GM10266 (cell line): ENCODE results near the gene BCAS1.

Source experiments
- DNase-seq: peaks from one replicate; pipeline ENCODE4 v3.0.0; 2012; ENCODE audit errors: extremely low spot score
- CTCF ChIP-seq: IDR thresholded peaks from 2 replicates; pipeline ENCODE4 v1.5.1; 2012; ENCODE audit warnings: mild to moderate bottlenecking, low read depth; ENCODE audit not compliant: control insufficient read depth, insufficient read depth; ENCODE audit errors: missing control alignments

Gene BCAS1

DNA sequence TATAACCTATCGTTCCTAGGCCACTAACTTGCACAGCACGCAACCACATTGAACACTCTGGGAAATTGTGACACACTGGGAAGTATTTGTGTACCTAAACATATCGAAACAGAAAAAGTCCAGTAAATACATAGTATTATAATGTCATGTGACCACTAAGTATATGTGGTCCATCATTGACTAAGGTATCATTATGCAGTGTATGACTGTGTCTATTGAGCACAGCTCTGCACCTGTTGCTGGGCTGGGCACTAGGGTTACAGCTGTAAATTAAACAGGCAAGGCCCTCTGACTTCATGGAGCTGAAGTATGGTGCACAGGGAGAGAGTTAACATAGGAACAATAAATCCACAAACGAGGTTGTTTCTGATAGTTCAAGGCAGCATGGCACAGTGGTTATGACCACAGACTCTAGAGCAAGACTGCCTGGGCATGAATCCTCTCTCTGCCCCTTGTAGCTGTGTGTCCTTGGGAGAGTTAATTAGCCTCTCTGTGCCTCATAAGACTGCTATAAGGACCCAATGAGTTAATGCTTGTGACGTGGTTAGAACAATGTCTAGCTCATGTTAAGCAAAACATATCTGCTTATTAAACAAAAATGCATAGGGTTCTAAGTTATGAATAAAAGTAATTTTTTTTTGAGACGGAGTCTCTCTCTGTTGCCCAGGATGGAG, 10.6 kb downstream of the BCAS1 start:
- TF ChIP-seq CTCF, result no peak
- DNase-seq, result no peak

GRCh38 chr20:54058420-54059139, 11.8 kb downstream of the BCAS1 start:
- TF ChIP-seq CTCF, result no peak
- DNase-seq, result no peak

- TF ChIP-seq CTCF, result no peak
- DNase-seq, result no peak
These were observed 13.4 kb downstream of the BCAS1 start for GRCh38 chr20:54056762-54057639.

DNA sequence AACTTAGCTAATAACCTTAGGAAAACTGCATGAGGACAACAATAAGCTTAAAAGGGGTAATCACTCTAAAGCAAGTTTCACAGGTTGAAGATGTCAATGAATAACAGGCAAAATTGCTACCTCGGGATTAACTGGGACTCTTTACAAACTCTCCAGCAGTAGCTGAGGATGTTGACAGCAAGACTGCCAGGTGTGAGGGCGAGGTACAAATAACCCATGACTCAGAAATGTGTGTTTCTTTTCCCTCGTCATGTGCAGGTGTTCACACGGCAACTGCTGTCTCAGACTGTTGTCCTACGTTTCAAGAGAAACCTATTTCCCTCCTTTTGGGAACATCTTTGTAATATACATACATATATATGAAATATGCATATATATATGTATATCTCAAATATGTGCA, 15.9 kb downstream of the BCAS1 start:
- TF ChIP-seq CTCF, result no peak
- no peak for DNase-seq

GRCh38 chr20:54051068-54051467, 19.3 kb downstream of the BCAS1 start:
- DNase-seq, result no peak

DNA sequence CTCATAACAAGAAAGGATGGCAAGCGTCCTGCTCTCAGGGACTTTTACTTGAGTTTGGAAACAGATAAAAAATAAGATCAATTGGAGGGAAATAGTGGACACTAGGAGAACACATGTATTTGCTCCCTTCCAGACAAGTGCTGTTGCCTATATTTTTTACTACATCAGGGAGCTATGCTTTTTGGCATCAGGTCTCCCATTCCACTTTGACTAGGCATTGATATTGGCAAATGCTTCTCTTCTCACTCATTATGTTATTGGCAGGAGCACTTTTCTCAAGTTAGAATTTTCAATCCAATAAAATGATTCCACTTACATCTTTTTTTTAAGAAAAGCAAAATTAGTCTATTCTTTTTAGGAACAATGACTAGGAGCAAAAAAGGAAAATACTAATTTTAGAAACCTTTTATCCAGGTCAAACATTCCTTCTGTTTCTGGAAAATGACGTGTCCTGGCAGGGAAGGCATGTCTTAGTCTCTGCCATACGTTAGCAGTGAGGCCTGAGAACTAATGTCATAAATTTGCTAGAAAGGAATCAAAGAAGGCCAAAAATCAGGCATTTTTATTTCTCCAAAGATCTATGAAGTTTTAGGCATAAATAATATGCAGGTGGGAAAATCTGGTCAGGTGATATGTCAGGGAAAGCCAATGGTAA, 21.4 kb downstream of the BCAS1 start:
- TF ChIP-seq CTCF, result no peak
- DNase-seq, result no peak

More at GRCh38 chr20:54051068-54051467, 19.3 kb downstream of the BCAS1 start:
- no peak for TF ChIP-seq CTCF
